ENCODE measurements around the gene GATAD1. TPM values are rescaled to one million over a fixed set of nuclear protein-coding genes. Genes with fewer than 3 reads are reported as not detected.
A peak's percentile ranks its signal among the peaks of the same experiment; 100 is the strongest.

GATAD1 gene
- total and polyA plus RNA-seq, 2 of the 13 experiments (the other 11 are each of a cell fraction or from before 2014, with no cell fraction given) = 20.6 to 42.1 TPM

GRCh38 chr7:92447345-92448204 lies at the start of gene GATAD1 (continued):
- no peak for TF ChIP-seq CREM (IDR thresholded peaks at IDR 0.05)
- TF ChIP-seq CREM (CRISPR knock-in tag; IDR thresholded peaks at IDR 0.05) = no peak
- no peak for TF ChIP-seq ZNF382 (CRISPR knock-in tag; IDR thresholded peaks at IDR 0.05; ENCODE audit: borderline replicate concordance)
- peak; percentile 45; the same call in 1 of the 2 replicates for TF ChIP-seq NCOA2 (CRISPR knock-in tag; IDR thresholded peaks at IDR 0.05)
- TF ChIP-seq JUN (CRISPR knock-in tag; IDR thresholded peaks at IDR 0.05) = no peak
- TF ChIP-seq ZNF331 (CRISPR knock-in tag; IDR thresholded peaks at IDR 0.05) = peak; percentile 33; the same call in 1 of the 2 replicates
- peak; percentile 83; the same call in 1 of the 2 replicates for TF ChIP-seq ZNF558 (CRISPR knock-in tag; IDR thresholded peaks at IDR 0.05; ENCODE audit: borderline replicate concordance)
- no peak for TF ChIP-seq NFATC3 (CRISPR knock-in tag; IDR thresholded peaks at IDR 0.05)
- 0 out of 2 replicates have a peak, but pooled peaks have one; percentile 50 for TF ChIP-seq ZSCAN29 (CRISPR knock-in tag; conservative IDR thresholded peaks at IDR 0.05)
- TF ChIP-seq MEIS2 (CRISPR knock-in tag; IDR thresholded peaks at IDR 0.05) = 0 out of 2 replicates have a peak, but pooled peaks have one; percentile 38
- peak; percentile 64 for TF ChIP-seq TEAD3 (CRISPR knock-in tag; optimal IDR thresholded peaks at IDR 0.05; ENCODE audit: borderline replicate concordance)
- peak; percentile 75 for TF ChIP-seq MXD1 (CRISPR knock-in tag; IDR thresholded peaks at IDR 0.05)
- TF ChIP-seq ZNF674 (CRISPR knock-in tag; IDR thresholded peaks at IDR 0.05; ENCODE audit: low read depth) = 0 out of 2 replicates have a peak, but pooled peaks have one; percentile 44
- TF ChIP-seq MYC (CRISPR knock-in tag; IDR thresholded peaks at IDR 0.05; ENCODE audit: borderline replicate concordance) = peak; percentile 79
- peak; percentile 58; the same call in 1 of the 2 replicates for TF ChIP-seq ZNF280B (CRISPR knock-in tag; IDR thresholded peaks at IDR 0.05; ENCODE audit: borderline replicate concordance)
- TF ChIP-seq ARID5B (CRISPR knock-in tag; IDR thresholded peaks at IDR 0.05) = peak; percentile 74
- no peak for TF ChIP-seq ZKSCAN1 (IDR thresholded peaks at IDR 0.05; ENCODE audit: low read length)
- TF ChIP-seq THAP8 (CRISPR knock-in tag; IDR thresholded peaks at IDR 0.05; ENCODE audit: borderline replicate concordance) = no peak
- peak; percentile 30; the same call in 1 of the 2 replicates for TF ChIP-seq ZIK1 (CRISPR knock-in tag; IDR thresholded peaks at IDR 0.05; ENCODE audit: borderline replicate concordance, low read depth)
- no peak for TF ChIP-seq ZNF672 (CRISPR knock-in tag; IDR thresholded peaks at IDR 0.05)
- TF ChIP-seq MXD4 (CRISPR knock-in tag; IDR thresholded peaks at IDR 0.05) = no peak; the same call in 1 of the 2 replicates
